Heart left ventricle (tissue), 13 donors: Measurements from ENCODE around the gene SCD.

Experiments
- CTCF ChIP-seq, 12 donors: fragments of 200-600 bp; sonication (generic) in 4 of 12; IDR thresholded peaks; one replicate each; pipeline versions ENCODE4 v1.5.0 to v1.8.0; 2018 to 2022; ENCODE audit warnings: antibody characterized with exemption in 12 of 12, mild to moderate bottlenecking in 5 of 12
- POLR2A ChIP-seq, 2 donors: fragments of 450-650 bp; IDR thresholded peaks; one replicate each; pipeline ENCODE4 v1.6.1; 2017; ENCODE audit warnings: antibody characterized with exemption in 2 of 2, mild to moderate bottlenecking in 2 of 2, moderate library complexity in 2 of 2
- donor health status: ischemic (EF 13 %, LVEDD 7.1; RV severe dilation, severe dysfunction).
- donor health status: DM: no; HTN: yes; CAD: no.
- donor health status: DM: no; HTN: no; CAD: no.
- donor health status: ischemic (EF 25% LVEDD 6.9; RV normal size, moderate dysfunction).
- donor health status: ischemic (EF 25% LVEDD 5.7; RV mildly dilated, moderate dysfunction).
- donor health status: ischemic (EF 35%, LVEDD 5.7; RV mildly dilated, moderate dysfunction).
- donor health status: nonischemic (EF 11% LVEDD 7.7; RV severe dilation, severe dysfunction).
- donor health status: DM: yes; HTN: yes; CAD: no.
- donor health status: PGD.
- donor health status: ischemic (EF 29% LVEDD 5.4; RV normal size, mild dysfunction).
- donor health status: nonischemic (EF 23%, LVEDD 6.1; RV moderate dilation, normal function).

GRCh38 chr10:100307684-100308083 is 39.3 kb upstream of the SCD start:
- TF ChIP-seq CTCF (IDR thresholded peaks at IDR 0.05) = no peak
- TF ChIP-seq POLR2A (IDR thresholded peaks at IDR 0.05) = no peak
